Fibroblast of lung (primary cell): ENCODE measurements around the gene PEPD. TPM values are rescaled to one million over a fixed set of nuclear protein-coding genes. Genes with fewer than 3 reads are reported as not detected.

Experiments
- DNase-seq, 2 donors: peaks; one replicate each; pipeline versions ENCODE4 v3.0.0 to v3.0.0-alpha.2; 2010; ENCODE audit warnings: low read depth in 2 of 2
- H2AFZ ChIP-seq: 2 replicates; pipeline ENCODE4 v1.5.1; 2012; ENCODE audit warnings: low read length, control low read depth, inconsistent platforms
- H3K27ac ChIP-seq: 2 replicates; pipeline ENCODE4 v1.5.1; 2011; ENCODE audit warnings: low read length, control low read depth; ENCODE audit not compliant: insufficient read depth
- H3K27me3 ChIP-seq: 2 replicates; pipeline ENCODE4 v1.5.1; 2011; ENCODE audit warnings: mild to moderate bottlenecking, low read length; ENCODE audit not compliant: control insufficient read depth, insufficient read depth
- H3K36me3 ChIP-seq: 2 replicates; pipeline ENCODE4 v1.5.1; 2011; ENCODE audit warnings: low read length; ENCODE audit not compliant: control insufficient read depth, insufficient read depth
- H3K4me1 ChIP-seq: 2 replicates; pipeline ENCODE4 v1.5.1; 2011; ENCODE audit warnings: low read length; ENCODE audit not compliant: control insufficient read depth, insufficient read depth; ENCODE audit errors: extremely low read depth
- H3K4me2 ChIP-seq: 2 replicates; pipeline ENCODE4 v1.5.1; 2011; ENCODE audit warnings: low read length, control low read depth; ENCODE audit not compliant: insufficient read depth; ENCODE audit errors: extremely low read depth
- H3K4me3 ChIP-seq, 4 experiments: fragments of 200-600 bp in 1 of 4; sonication (generic) in 1 of 4; replicated peaks in 1 of 4; 2 replicates each; pipeline ENCODE4 v1.5.1; 2011 to 2016; ENCODE audit warnings: low read length in 4 of 4, low read depth in 3 of 4, mild to moderate bottlenecking in 3 of 4, control low read depth in 2 of 4, inconsistent platforms in 1 of 4, mixed read lengths in 1 of 4; ENCODE audit not compliant: insufficient read depth in 1 of 4; ENCODE audit errors: control extremely low read depth in 1 of 4
- H3K79me2 ChIP-seq: 2 replicates; pipeline ENCODE4 v1.5.1; 2012; ENCODE audit warnings: mild to moderate bottlenecking, low read length, inconsistent platforms; ENCODE audit not compliant: control insufficient read depth, insufficient read depth
- H3K9ac ChIP-seq: 2 replicates; pipeline ENCODE4 v1.5.1; 2011; ENCODE audit warnings: mild to moderate bottlenecking, low read length, control low read depth; ENCODE audit not compliant: insufficient read depth
- H3K9me3 ChIP-seq: 2 replicates; pipeline ENCODE4 v1.5.1; 2012; ENCODE audit warnings: low read depth, low read length; ENCODE audit not compliant: control insufficient read depth, insufficient read depth
- H4K20me1 ChIP-seq: 2 replicates; pipeline ENCODE4 v1.5.1; 2011; ENCODE audit warnings: low read length; ENCODE audit not compliant: control insufficient read depth, insufficient read depth; ENCODE audit errors: extremely low read depth
- CTCF ChIP-seq, 2 donors: IDR thresholded peaks in 1 of 2; conservative IDR thresholded peaks in 1 of 2; 1 replicate in 1 of 2; 2 replicates in 1 of 2; pipeline ENCODE4 v1.5.1; 2011 to 2012; ENCODE audit warnings: low read length in 2 of 2, control low read depth in 1 of 2, inconsistent platforms in 1 of 2, low read depth in 1 of 2, mild to moderate bottlenecking in 1 of 2
- EZH2 ChIP-seq: IDR thresholded peaks from 2 replicates; pipeline ENCODE4 v1.5.1; 2012; ENCODE audit warnings: low read length, control low read depth, mild to moderate bottlenecking; ENCODE audit errors: missing control alignments
- polyA plus RNA-seq, 2 donors: library from polyadenylated mRNA; depleted of rRNA in 1 of 2; stranded (reverse) in 1 of 2; unstranded in 1 of 2; fragments of >200 nt; gene quantifications; 2 replicates each; pipeline ENCODE4 v1.2.1, GENCODE V29; 2011 to 2012; ENCODE audit warnings: missing spikeins in 1 of 2
- total RNA-seq: library from RNA; depleted of rRNA; stranded (reverse); fragments of >200 nt; gene quantifications from 2 replicates; pipeline ENCODE4 v1.2.1, GENCODE V29; 2014

The PEPD gene
- total and polyA plus RNA-seq, 2 donors (not counting 1 experiment from before 2014, with no cell fraction given): 59.8 to 81.9 TPM

GRCh38 chr19:33387351-33388230, 134.0 kb downstream of the PEPD start:
- no peaks in the 10 kb centered on the region for H4K20me1 ChIP-seq
- DNase-seq: no peak
- no peaks in the 10 kb centered on the region for H3K27me3 ChIP-seq
- no peaks in the 10 kb centered on the region for H3K9me3 ChIP-seq
- no peak overlapping the region for H3K4me2 ChIP-seq
- TF ChIP-seq EZH2 (no peak), CTCF (conservative IDR thresholded peaks at IDR 0.05 in 1 of 2, IDR thresholded peaks at IDR 0.05 in 1 of 2; ENCODE audit: low read depth in 1 of 2, low read length in 2 of 2) (no peak)
- no peak overlapping the region for H3K9ac ChIP-seq
- H3K4me1 ChIP-seq: peaks cover 2% of the 10 kb centered on the region
- H3K27ac ChIP-seq: no peak overlapping the region
- H2AFZ ChIP-seq: no peak overlapping the region
- no peak overlapping the region for H3K4me3 ChIP-seq
- peaks cover 3% of the 10 kb centered on the region for H3K36me3 ChIP-seq
- peaks cover 3% of the 10 kb centered on the region for H3K79me2 ChIP-seq

GRCh38 chr19:33386361-33386858, 135.2 kb downstream of the PEPD start:
- Histone ChIP-seq H3K4me2 (no peak overlapping the region), H3K79me2 (peaks cover 3% of the 10 kb centered on the region), H3K27ac (no peak overlapping the region), H2AFZ (no peak overlapping the region), H3K4me1 (peaks cover 2% of the 10 kb centered on the region), H3K4me3 (no peak overlapping the region), H3K9ac (no peak overlapping the region), H3K9me3 (no peaks in the 10 kb centered on the region), H3K27me3 (no peaks in the 10 kb centered on the region), H4K20me1 (no peaks in the 10 kb centered on the region), H3K36me3 (peaks cover 4% of the 10 kb centered on the region)
- no peak for DNase-seq
- TF ChIP-seq EZH2: no peak
- TF ChIP-seq CTCF (conservative IDR thresholded peaks at IDR 0.05 in 1 of 2, IDR thresholded peaks at IDR 0.05 in 1 of 2; ENCODE audit: low read depth in 1 of 2, low read length in 2 of 2): no peak

GRCh38 chr19:33385956-33386355, 135.6 kb downstream of the PEPD start:
- H3K79me2 ChIP-seq: peaks cover 5% of the 10 kb centered on the region
- no peak overlapping the region for H3K9ac ChIP-seq
- peaks cover 2% of the 10 kb centered on the region for H3K4me1 ChIP-seq
- H3K27me3 ChIP-seq: no peaks in the 10 kb centered on the region
- no peaks in the 10 kb centered on the region for H4K20me1 ChIP-seq
- no peak overlapping the region for H3K4me2 ChIP-seq
- no peak for TF ChIP-seq EZH2
- no peak for TF ChIP-seq CTCF (conservative IDR thresholded peaks at IDR 0.05 in 1 of 2, IDR thresholded peaks at IDR 0.05 in 1 of 2; ENCODE audit: low read depth in 1 of 2, low read length in 2 of 2)
- no peak overlapping the region for H2AFZ ChIP-seq
- H3K4me3 ChIP-seq: no peak overlapping the region
- DNase-seq: no peak
- no peak overlapping the region for H3K27ac ChIP-seq
- peaks cover 5% of the 10 kb centered on the region for H3K36me3 ChIP-seq
- H3K9me3 ChIP-seq: no peaks in the 10 kb centered on the region
